Transverse colon (tissue), 4 donors: ENCODE measurements around the gene CREB3.

Experiments used
- EP300 ChIP-seq: sonication (generic); formaldehyde crosslinking; IDR thresholded peaks from one replicate; pipeline ENCODE4 v1.6.1; 2017; ENCODE audit warnings: antibody characterized with exemption, low read depth
- POLR2A ChIP-seq: fragments of 450-650 bp; IDR thresholded peaks from one replicate; pipeline ENCODE4 v1.6.1; 2016; ENCODE audit warnings: antibody characterized with exemption, mild to moderate bottlenecking, moderate library complexity
- POLR2AphosphoS5 ChIP-seq, 3 donors: sonication (generic); formaldehyde crosslinking; IDR thresholded peaks; one replicate each; pipeline ENCODE4 v1.6.1; 2016; ENCODE audit warnings: antibody characterized with exemption in 3 of 3
- TF ChIP-seq, protein P1 (sequence below), 5 experiments: fragments of 200-600 bp in 3 of 5; fragments of 450-650 bp in 2 of 5; sonication (generic) in 3 of 5; IDR thresholded peaks; 1 replicate in 2 of 5; 2 replicates in 3 of 5; pipeline ENCODE4 v1.5.1; 2016 to 2017; ENCODE audit warnings: antibody characterized with exemption in 5 of 5, inconsistent platforms in 3 of 5, mild to moderate bottlenecking in 2 of 5, moderate library complexity in 1 of 5

DNA sequence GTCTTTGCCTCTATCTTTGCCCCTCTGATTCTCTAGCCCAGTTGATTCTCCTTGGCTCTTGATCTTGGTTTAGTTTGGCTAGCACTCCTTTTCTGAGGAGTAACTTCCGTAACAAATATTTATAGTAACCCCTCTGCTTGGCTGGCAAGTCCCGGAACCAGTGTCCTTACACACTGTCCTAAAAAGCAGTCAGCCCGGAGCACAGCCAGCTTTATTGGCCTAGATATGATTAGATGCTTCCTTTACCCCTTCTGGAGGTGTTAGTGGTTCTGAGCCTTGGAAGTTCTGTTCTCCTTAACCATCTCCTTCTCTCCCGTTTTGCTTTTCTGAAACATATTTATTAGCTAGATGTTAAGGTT is 38.6 kb downstream of the CREB3 start:
- TF ChIP-seq, protein P1, sequence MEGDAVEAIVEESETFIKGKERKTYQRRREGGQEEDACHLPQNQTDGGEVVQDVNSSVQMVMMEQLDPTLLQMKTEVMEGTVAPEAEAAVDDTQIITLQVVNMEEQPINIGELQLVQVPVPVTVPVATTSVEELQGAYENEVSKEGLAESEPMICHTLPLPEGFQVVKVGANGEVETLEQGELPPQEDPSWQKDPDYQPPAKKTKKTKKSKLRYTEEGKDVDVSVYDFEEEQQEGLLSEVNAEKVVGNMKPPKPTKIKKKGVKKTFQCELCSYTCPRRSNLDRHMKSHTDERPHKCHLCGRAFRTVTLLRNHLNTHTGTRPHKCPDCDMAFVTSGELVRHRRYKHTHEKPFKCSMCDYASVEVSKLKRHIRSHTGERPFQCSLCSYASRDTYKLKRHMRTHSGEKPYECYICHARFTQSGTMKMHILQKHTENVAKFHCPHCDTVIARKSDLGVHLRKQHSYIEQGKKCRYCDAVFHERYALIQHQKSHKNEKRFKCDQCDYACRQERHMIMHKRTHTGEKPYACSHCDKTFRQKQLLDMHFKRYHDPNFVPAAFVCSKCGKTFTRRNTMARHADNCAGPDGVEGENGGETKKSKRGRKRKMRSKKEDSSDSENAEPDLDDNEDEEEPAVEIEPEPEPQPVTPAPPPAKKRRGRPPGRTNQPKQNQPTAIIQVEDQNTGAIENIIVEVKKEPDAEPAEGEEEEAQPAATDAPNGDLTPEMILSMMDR (IDR thresholded peaks at IDR 0.05) = no peak
- no peak for TF ChIP-seq POLR2A
- TF ChIP-seq EP300 = no peak
- TF ChIP-seq POLR2AphosphoS5 (IDR thresholded peaks at IDR 0.05) = peak in 1 of 3 donors; percentile 12
